Breast epithelium (tissue), 4 donors: ENCODE measurements around the gene LDLR. TPM values are rescaled to one million over a fixed set of nuclear protein-coding genes. Genes with fewer than 3 reads are reported as not detected.

Experiments
- DNase-seq, 2 donors: peaks; one replicate each; pipeline ENCODE4 v3.0.0-alpha.2; 2019; ENCODE audit warnings: low spot score in 2 of 2
- H3K27ac ChIP-seq, 2 donors: fragments of 200-600 bp; sonication (generic) in 1 of 2; one replicate each; pipeline ENCODE4 v1.5.1; 2016 to 2019; ENCODE audit warnings: mild to moderate bottlenecking in 1 of 2
- H3K27me3 ChIP-seq, 2 donors: fragments of 200-600 bp; sonication (generic) in 1 of 2; one replicate each; pipeline versions ENCODE4 v1.5.1 to v1.6.0; 2017 to 2019; ENCODE audit warnings: control low read depth in 1 of 2, mild to moderate bottlenecking in 1 of 2
- H3K36me3 ChIP-seq: fragments of 200-600 bp; one replicate; pipeline ENCODE4 v1.5.1; 2019
- H3K4me1 ChIP-seq, 2 donors: fragments of 200-600 bp; sonication (generic); one replicate each; pipeline ENCODE4 v1.5.1; 2016 to 2019; ENCODE audit warnings: control low read depth in 1 of 2
- H3K4me3 ChIP-seq, 3 donors: fragments of 200-600 bp; sonication (generic); 1 replicate in 2 of 3; 2 replicates in 1 of 3; pipeline ENCODE4 v1.5.1; 2016 to 2019; ENCODE audit warnings: mild to moderate bottlenecking in 3 of 3, moderate library complexity in 2 of 3
- H3K9me3 ChIP-seq, 2 donors: fragments of 200-600 bp; sonication (generic) in 1 of 2; one replicate each; pipeline ENCODE4 v1.5.1; 2016 to 2019; ENCODE audit warnings: control low read depth in 1 of 2
- POLR2A ChIP-seq: fragments of 450-650 bp; IDR thresholded peaks from one replicate; pipeline ENCODE4 v1.6.1; 2016; ENCODE audit warnings: antibody characterized with exemption, mild to moderate bottlenecking, moderate library complexity
- POLR2AphosphoS5 ChIP-seq, 3 donors: sonication (generic); formaldehyde crosslinking; IDR thresholded peaks; one replicate each; pipeline ENCODE4 v1.6.1; 2017; ENCODE audit warnings: antibody characterized with exemption in 3 of 3
- intact Hi-C: fragments of 100-400 bp; cut with DNase I; formaldehyde crosslinking; loops from one replicate; pipeline ENCODE4 v1.15.1; 2023; ENCODE audit warnings: low total_unique reads
- total RNA-seq, 3 donors: library from RNA; depleted of rRNA; stranded (reverse); fragments of >200 nt; gene quantifications; one replicate each; pipeline ENCODE4 v1.1.0, GENCODE V29; 2016
- TF ChIP-seq, protein P1 (sequence below), 3 donors: fragments of 450-650 bp; IDR thresholded peaks; one replicate each; pipeline ENCODE4 v1.5.1; 2016 to 2017; ENCODE audit warnings: antibody characterized with exemption in 3 of 3, mild to moderate bottlenecking in 3 of 3, moderate library complexity in 3 of 3

Gene LDLR
- total RNA-seq, 3 donors from 2014 or later = 12.6 to 47.4 (median 45.6) TPM

DNA sequence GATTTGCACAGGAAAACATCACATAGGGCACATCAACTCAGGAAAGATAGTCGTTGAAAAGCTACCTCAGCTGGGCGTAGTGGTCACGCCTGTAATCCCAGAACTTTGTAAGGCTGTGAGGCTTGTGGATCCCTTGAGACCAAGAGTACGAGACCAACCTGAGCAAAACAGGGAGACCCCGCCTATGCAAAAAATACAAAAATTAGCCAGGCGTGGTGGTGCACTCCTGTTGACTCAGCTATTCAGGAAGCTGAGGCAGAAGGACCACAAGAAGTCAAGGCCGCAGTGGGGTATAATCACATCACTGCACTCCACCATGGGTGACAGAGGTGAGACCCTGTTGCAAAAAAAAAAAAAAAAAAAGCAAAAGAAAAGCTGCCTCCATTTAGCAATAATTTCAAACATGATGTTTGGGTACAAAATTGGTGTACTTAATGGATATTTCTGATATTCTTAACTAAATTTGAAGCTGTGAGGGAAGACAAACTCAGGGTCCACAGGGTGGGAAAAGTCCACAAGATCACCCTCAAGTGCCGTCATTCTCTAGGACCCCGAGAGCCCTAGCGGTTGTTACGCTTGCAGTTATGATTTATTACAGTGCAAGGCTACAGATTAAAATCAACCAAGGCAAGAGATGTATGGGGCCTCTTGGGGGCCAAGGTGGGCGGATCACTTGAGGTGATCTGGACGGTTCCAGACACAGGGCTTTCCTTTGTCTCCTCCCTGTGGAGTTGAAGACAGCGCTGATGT lies 42.5 kb upstream of the LDLR start:
- Histone ChIP-seq H3K27ac (no peak overlapping the region), H3K9me3 (no peaks in the 10 kb centered on the region), H3K27me3 (no peaks in the 10 kb centered on the region), H3K4me3 (no peak overlapping the region), H3K36me3 (no peaks in the 10 kb centered on the region), H3K4me1 (no peaks in the 10 kb centered on the region)
- no peak for DNase-seq
- intact Hi-C loops = no loop called here
- TF ChIP-seq, protein P1, sequence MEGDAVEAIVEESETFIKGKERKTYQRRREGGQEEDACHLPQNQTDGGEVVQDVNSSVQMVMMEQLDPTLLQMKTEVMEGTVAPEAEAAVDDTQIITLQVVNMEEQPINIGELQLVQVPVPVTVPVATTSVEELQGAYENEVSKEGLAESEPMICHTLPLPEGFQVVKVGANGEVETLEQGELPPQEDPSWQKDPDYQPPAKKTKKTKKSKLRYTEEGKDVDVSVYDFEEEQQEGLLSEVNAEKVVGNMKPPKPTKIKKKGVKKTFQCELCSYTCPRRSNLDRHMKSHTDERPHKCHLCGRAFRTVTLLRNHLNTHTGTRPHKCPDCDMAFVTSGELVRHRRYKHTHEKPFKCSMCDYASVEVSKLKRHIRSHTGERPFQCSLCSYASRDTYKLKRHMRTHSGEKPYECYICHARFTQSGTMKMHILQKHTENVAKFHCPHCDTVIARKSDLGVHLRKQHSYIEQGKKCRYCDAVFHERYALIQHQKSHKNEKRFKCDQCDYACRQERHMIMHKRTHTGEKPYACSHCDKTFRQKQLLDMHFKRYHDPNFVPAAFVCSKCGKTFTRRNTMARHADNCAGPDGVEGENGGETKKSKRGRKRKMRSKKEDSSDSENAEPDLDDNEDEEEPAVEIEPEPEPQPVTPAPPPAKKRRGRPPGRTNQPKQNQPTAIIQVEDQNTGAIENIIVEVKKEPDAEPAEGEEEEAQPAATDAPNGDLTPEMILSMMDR (IDR thresholded peaks at IDR 0.05) = no peak
- no peak for TF ChIP-seq POLR2AphosphoS5 (IDR thresholded peaks at IDR 0.05)

DNA sequence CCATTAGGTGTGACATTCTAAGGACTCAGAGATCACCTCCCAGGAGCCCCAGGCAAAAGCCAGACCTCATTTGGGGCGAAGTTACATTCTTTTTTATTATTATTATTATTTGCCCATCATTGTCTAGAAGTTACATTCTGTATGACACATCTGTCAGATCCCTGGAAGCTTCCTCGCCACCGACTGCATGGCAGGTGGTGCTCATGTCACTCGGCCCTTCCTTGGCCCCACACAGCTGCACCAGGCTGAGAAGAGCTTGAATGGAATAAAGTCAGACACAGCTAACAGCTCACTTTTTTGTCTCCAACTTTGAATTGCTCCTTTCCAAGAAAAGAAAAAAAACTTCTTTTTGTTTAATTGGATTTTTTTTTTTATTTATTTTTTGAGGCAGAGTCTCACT lies 41.4 kb upstream of the LDLR start:
- no peaks in the 10 kb centered on the region for H3K4me1 ChIP-seq
- TF ChIP-seq, protein P1 (IDR thresholded peaks at IDR 0.05) = no peak
- TF ChIP-seq POLR2AphosphoS5 (IDR thresholded peaks at IDR 0.05) = no peak
- no peak for TF ChIP-seq POLR2A

DNA sequence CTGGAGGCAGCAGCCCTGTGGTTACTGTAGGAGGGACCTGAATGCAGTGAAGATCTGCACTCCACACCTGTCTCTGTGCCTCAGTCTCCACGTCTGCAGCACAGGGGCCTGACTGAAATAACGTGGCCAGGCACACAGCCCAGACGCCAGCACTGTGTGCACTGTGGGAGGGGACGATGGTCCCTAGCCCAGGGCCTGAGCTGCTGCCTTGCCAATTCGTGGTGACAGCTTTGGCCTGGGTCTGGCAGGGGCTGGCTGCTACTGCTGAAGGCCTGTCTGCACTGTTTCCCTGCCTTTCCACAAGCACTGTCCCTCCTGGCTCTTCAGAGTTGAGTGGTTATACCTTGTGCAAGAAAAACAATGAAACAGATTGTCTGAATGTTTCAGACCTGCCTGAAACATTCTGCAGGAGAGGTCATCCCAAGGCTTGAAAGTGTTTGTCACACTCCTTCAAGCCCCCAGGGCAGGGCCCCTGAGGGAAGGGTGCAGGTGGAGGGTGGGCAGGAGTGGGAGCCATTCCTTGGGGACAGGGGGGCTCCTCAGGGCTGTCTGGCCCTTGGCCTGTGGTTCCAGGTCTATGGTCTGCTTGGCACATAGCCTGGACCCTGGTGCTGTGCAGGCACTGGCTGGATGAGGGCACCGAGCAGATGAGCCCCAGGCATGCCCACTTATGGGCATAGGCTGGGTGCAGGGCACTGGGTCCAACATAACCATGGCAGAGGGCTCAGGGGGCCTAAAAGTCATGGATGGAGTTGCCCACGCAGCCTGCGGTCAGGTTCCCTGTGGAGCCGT lies 38.7 kb upstream of the LDLR start:
- Histone ChIP-seq H3K4me3 (no peak overlapping the region), H3K27ac (peak overlapping the region; percentile 69 to 70), H3K36me3 (no peaks in the 10 kb centered on the region), H3K27me3 (no peaks in the 10 kb centered on the region), H3K4me1 (no peaks in the 10 kb centered on the region), H3K9me3 (no peaks in the 10 kb centered on the region)
- DNase-seq = peak in 1 of 2 donors; percentile 40
- intact Hi-C loops = no loop called here
- TF ChIP-seq POLR2A (no peak), POLR2AphosphoS5 (IDR thresholded peaks at IDR 0.05) (no peak)
- TF ChIP-seq, protein P1 (IDR thresholded peaks at IDR 0.05) = no peak

More for the DNA sequence above, 41.4 kb upstream of the LDLR start:
- Histone ChIP-seq H3K4me3 (no peak overlapping the region), H3K9me3 (no peaks in the 10 kb centered on the region), H3K27ac (no peak overlapping the region), H3K36me3 (no peaks in the 10 kb centered on the region), H3K27me3 (no peaks in the 10 kb centered on the region)
- no peak for DNase-seq
- intact Hi-C loops = no loop called here

DNA sequence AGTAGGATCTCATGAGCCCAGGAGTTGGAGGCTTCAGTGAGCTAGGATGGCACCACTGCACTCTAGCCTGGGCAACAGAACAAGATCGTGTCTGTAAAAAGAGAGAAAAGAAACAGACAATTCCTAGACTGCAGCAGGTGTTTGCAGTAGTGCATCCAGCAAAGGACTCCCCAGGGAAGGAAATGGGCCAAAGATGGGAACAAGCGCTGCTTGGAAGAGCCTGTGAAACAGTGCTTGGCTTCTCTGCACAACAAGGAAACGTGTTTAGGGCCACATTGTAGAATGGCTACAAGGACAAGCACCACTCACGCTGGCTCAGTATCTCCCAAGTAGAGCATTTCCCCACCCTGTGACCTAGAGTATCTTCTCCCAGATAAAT lies 35.5 kb upstream of the LDLR start:
- DNase-seq = no peak
- Histone ChIP-seq H3K4me1 (no peaks in the 10 kb centered on the region), H3K9me3 (no peaks in the 10 kb centered on the region), H3K36me3 (no peaks in the 10 kb centered on the region), H3K27ac (no peak overlapping the region), H3K4me3 (no peak overlapping the region), H3K27me3 (no peaks in the 10 kb centered on the region)
- intact Hi-C loops = no loop called here
- TF ChIP-seq, protein P1 (IDR thresholded peaks at IDR 0.05) = no peak
- no peak for TF ChIP-seq POLR2A
- no peak for TF ChIP-seq POLR2AphosphoS5 (IDR thresholded peaks at IDR 0.05)

DNA sequence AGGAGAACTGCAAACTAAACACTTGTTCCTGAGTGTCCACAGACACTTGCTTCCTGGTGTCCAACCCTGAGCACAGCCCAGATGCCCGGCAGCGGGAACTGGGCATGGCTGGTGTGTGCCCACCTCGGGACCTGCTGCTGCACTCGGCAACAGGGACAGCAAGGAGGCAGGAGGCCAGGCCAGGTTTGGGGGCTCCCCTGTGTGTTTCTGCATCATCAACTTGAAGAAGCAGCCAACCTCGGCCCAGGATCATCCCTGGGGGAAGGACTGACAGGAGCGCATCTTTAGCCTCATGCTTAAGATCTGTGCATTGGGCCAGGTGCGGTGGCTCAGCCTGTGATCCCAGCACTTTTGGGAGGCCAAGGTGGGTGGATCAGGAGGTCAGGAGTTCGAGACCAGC lies 35.1 kb upstream of the LDLR start:
- TF ChIP-seq POLR2AphosphoS5 (IDR thresholded peaks at IDR 0.05) (no peak), POLR2A (no peak)
- TF ChIP-seq, protein P1 (IDR thresholded peaks at IDR 0.05) = no peak
- Histone ChIP-seq H3K36me3 (no peaks in the 10 kb centered on the region), H3K4me1 (no peaks in the 10 kb centered on the region), H3K9me3 (no peaks in the 10 kb centered on the region), H3K4me3 (no peak overlapping the region), H3K27me3 (no peaks in the 10 kb centered on the region), H3K27ac (no peak overlapping the region)
- intact Hi-C loops = no loop called here
- no peak for DNase-seq
